ENCODE measurements around the gene CASZ1. TPM values are rescaled to one million over a fixed set of nuclear protein-coding genes. Genes with fewer than 3 reads are reported as not detected.

The CASZ1 gene
- total and polyA plus RNA-seq, 9 donors = 2.4 to 15.7 (median 4.0) TPM

- whole genome bisulfite sequencing, 3 donors = 48 to 64% (median 63%) methylated on average over 7 of the region's 7 CpGs
- no peaks in the 10 kb centered on the region for H3K27me3 ChIP-seq
- H3K4me1 ChIP-seq (ENCODE audit: insufficient read depth) = no peaks in the 10 kb centered on the region
- intact Hi-C loops (cut with DNase I) = no loop called here
- TF ChIP-seq EP300 (IDR thresholded peaks at IDR 0.05) (no peak), CTCF (IDR thresholded peaks at IDR 0.05) (no peak), POLR2A (IDR thresholded peaks at IDR 0.05) (no peak)
- no peak for DNase-seq
- H3K27ac ChIP-seq = no peak overlapping the region
- no peaks in the 10 kb centered on the region for H3K36me3 ChIP-seq
- no peak overlapping the region for H3K4me3 ChIP-seq
- H3K9me3 ChIP-seq = no peaks in the 10 kb centered on the region
Measured at GRCh38 chr1:10808441-10808840, 12.0 kb upstream of the CASZ1 start.

- WGBS, 3 donors = 92 to 94% (median 93%) methylated on average over 5 of the region's 5 CpGs
- H3K4me3 ChIP-seq = no peak overlapping the region
- no peaks in the 10 kb centered on the region for H3K9me3 ChIP-seq
- no peak for TF ChIP-seq CTCF (IDR thresholded peaks at IDR 0.05)
- DNase-seq = no peak
- no peaks in the 10 kb centered on the region for H3K36me3 ChIP-seq
- no peaks in the 10 kb centered on the region for H3K4me1 ChIP-seq (ENCODE audit: insufficient read depth)
- H3K27me3 ChIP-seq = no peaks in the 10 kb centered on the region
- H3K27ac ChIP-seq = no peak overlapping the region
- intact Hi-C loops (cut with DNase I) = no loop called here
Measured at GRCh38 chr1:10806966-10807365, 10.5 kb upstream of the CASZ1 start.

- 63 to 67% (median 66%) methylated on average over 21 of the region's 21 CpGs for WGBS, 3 donors
- TF ChIP-seq CTCF (IDR thresholded peaks at IDR 0.05) (no peak), EP300 (IDR thresholded peaks at IDR 0.05) (no peak), POLR2A (IDR thresholded peaks at IDR 0.05) (no peak)
- no peaks in the 10 kb centered on the region for H3K27me3 ChIP-seq
- no peak overlapping the region for H3K27ac ChIP-seq
- no peaks in the 10 kb centered on the region for H3K9me3 ChIP-seq
- no peaks in the 10 kb centered on the region for H3K4me1 ChIP-seq (ENCODE audit: insufficient read depth)
- no peak overlapping the region for H3K4me3 ChIP-seq
- intact Hi-C loops (cut with DNase I) = no loop called here
- DNase-seq = no peak
- H3K36me3 ChIP-seq = no peaks in the 10 kb centered on the region
Measured at GRCh38 chr1:10803971-10804820, 7.8 kb upstream of the CASZ1 start.

GRCh38 chr1:10802944-10803715 is 6.7 kb upstream of the CASZ1 start:
- no peak overlapping the region for H3K4me3 ChIP-seq
- no peak overlapping the region for H3K27ac ChIP-seq
- H3K9me3 ChIP-seq = no peaks in the 10 kb centered on the region
- DNase-seq = no peak
- no peaks in the 10 kb centered on the region for H3K36me3 ChIP-seq
- no peak for TF ChIP-seq CTCF (IDR thresholded peaks at IDR 0.05)
- no peak for TF ChIP-seq EP300 (IDR thresholded peaks at IDR 0.05)
- TF ChIP-seq POLR2A (IDR thresholded peaks at IDR 0.05) = no peak
- no peaks in the 10 kb centered on the region for H3K27me3 ChIP-seq
- H3K4me1 ChIP-seq (ENCODE audit: insufficient read depth) = no peaks in the 10 kb centered on the region
- intact Hi-C loops (cut with DNase I) = no loop called here
- 37 to 45% (median 44%) methylated on average over 12 of the region's 12 CpGs for WGBS, 3 donors
